ENCODE results near the gene DUOX1. TPM values are rescaled to one million over a fixed set of nuclear protein-coding genes. Genes with fewer than 3 reads are reported as not detected.

Gene DUOX1
- total RNA-seq, 1 donor from 2014 or later = not detected

DNA sequence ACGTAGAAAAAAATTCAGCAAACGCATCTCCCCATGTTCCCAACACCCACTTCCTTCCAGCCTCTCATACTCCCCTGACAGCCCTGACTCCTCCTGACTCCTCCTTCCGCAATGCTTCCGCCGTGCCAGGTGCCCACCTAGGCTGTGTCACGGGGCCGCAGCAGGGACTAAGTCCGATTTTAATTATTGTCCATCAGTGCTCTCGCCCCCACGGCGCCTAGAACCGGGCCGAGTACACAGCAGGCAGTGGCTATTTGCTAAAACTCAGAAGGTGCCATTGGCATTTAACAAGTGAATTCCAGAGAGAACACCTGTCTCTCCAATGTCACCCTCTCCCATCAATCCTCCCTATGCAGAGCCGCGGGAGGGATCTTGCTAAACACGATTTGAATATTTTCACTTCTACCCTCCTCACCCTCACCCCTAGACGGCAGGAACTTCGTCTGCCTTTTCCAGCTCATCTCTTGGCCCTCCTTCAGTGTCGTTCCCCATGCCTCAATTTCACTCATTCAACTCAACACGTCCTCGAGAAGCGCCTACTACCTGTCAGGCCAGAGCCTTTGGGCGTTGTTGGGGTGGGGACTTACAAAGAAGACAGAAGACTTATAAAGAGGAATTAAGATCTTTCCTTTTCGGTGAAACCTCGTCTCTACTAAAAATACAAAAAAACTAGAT is 69.5 kb downstream of the DUOX1 start:
- DNase-seq (ENCODE audit: extremely low spot score, unreplicated experiment) = no peak
- Mint-ChIP-seq H3K27me3 (ENCODE audit: unreplicated experiment) (peaks cover 5% of the 10 kb centered on the region), H3K4me1 (ENCODE audit: unreplicated experiment) (peaks cover 4% of the 10 kb centered on the region), H3K36me3 (ENCODE audit: unreplicated experiment) (no peaks in the 10 kb centered on the region), H3K4me3 (ENCODE audit: unreplicated experiment) (no peak overlapping the region), H3K9me3 (ENCODE audit: unreplicated experiment) (no peaks in the 10 kb centered on the region), H3K27ac (ENCODE audit: unreplicated experiment) (no peak overlapping the region)
- TF ChIP-seq, protein P1, sequence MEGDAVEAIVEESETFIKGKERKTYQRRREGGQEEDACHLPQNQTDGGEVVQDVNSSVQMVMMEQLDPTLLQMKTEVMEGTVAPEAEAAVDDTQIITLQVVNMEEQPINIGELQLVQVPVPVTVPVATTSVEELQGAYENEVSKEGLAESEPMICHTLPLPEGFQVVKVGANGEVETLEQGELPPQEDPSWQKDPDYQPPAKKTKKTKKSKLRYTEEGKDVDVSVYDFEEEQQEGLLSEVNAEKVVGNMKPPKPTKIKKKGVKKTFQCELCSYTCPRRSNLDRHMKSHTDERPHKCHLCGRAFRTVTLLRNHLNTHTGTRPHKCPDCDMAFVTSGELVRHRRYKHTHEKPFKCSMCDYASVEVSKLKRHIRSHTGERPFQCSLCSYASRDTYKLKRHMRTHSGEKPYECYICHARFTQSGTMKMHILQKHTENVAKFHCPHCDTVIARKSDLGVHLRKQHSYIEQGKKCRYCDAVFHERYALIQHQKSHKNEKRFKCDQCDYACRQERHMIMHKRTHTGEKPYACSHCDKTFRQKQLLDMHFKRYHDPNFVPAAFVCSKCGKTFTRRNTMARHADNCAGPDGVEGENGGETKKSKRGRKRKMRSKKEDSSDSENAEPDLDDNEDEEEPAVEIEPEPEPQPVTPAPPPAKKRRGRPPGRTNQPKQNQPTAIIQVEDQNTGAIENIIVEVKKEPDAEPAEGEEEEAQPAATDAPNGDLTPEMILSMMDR (IDR thresholded peaks at IDR 0.05) = peak; percentile 2

DNA sequence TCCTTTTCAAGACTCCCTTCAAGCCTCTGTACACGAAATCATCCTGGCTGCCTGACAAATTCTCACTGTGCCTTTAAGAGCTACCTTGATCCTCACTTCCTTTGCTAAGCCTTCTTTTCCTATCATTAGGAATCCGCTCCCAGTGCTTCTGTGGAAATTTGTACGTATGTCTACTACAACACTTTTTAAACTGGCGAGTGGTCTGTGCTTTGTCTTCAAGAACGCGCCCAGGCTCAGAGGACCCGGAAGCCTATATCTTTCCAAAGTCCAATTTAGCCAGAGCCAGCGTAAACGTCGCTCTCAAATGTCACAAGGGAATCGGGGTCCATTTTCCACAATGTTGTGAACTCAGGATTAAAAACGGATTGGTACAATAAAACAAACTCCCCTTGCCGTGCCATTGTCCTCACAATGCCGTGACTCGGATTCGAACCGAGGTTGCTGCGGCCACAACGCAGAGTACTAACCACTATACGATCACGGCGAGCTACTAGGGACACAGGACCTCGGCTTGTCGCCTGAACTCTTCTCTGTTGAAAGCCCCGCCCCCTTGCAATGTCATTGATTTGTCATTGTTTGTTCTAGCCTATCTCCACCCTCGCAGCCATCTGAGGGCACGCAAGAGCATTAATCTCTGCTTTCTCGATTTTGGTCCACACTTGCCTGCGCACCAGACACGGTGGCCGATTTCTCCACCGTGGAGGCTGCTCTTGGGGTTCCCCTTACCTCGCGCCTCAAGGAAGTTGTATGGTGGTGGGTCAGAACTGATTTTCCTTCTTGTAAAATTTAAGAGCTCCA is 70.4 kb downstream of the DUOX1 start:
- peak; percentile 97 for DNase-seq (ENCODE audit: extremely low spot score, unreplicated experiment)
- Mint-ChIP-seq H3K36me3 (ENCODE audit: unreplicated experiment) (no peaks in the 10 kb centered on the region), H3K4me1 (ENCODE audit: unreplicated experiment) (peaks cover 4% of the 10 kb centered on the region), H3K27ac (ENCODE audit: unreplicated experiment) (no peak overlapping the region), H3K4me3 (ENCODE audit: unreplicated experiment) (no peak overlapping the region), H3K9me3 (ENCODE audit: unreplicated experiment) (no peaks in the 10 kb centered on the region), H3K27me3 (ENCODE audit: unreplicated experiment) (peaks cover 10% of the 10 kb centered on the region)
- TF ChIP-seq, protein P1 (IDR thresholded peaks at IDR 0.05) = no peak

DNA sequence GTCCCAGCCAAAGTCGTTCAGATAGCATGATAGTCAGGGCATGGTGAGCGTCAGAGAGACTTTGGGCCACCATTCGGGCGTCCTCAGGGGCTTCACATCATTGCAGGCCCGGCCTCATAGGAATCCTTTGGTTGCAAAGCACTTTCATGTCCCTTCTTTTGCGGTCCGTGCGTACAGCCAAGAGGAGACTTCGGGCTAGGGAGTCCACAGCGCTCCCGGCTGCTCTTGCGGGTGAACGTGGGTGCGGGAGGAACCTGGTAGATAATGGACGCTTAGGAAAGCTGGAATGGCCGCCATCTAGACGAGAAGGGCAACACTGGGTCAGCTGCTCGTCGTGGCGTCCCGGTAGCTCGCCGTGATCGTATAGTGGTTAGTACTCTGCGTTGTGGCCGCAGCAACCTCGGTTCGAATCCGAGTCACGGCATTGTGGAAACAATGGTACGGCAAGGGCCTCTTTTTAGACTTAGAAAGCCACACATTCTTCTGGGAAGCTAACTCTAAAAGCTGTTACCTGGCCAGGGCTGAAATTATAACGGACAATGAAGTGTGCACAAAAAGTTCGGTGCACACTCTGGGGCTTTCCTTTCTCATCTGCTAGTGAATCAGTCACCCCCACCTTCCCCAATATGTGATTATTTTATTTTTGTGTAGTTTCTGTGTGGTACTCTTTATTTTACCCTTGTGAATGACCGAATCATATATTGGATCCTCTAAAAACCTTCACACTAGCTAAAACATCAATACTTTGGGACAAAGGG is 71.2 kb downstream of the DUOX1 start:
- H3K27me3 Mint-ChIP-seq (ENCODE audit: unreplicated experiment) = peaks cover 16% of the 10 kb centered on the region
- H3K36me3 Mint-ChIP-seq (ENCODE audit: unreplicated experiment) = no peaks in the 10 kb centered on the region
- TF ChIP-seq, protein P1 (IDR thresholded peaks at IDR 0.05) = no peak
- peaks cover 4% of the 10 kb centered on the region for H3K4me1 Mint-ChIP-seq (ENCODE audit: unreplicated experiment)
- H3K4me3 Mint-ChIP-seq (ENCODE audit: unreplicated experiment) = no peak overlapping the region
- DNase-seq (ENCODE audit: extremely low spot score, unreplicated experiment) = peak; percentile 92
- no peaks in the 10 kb centered on the region for H3K9me3 Mint-ChIP-seq (ENCODE audit: unreplicated experiment)
- no peak overlapping the region for H3K27ac Mint-ChIP-seq (ENCODE audit: unreplicated experiment)

DNA sequence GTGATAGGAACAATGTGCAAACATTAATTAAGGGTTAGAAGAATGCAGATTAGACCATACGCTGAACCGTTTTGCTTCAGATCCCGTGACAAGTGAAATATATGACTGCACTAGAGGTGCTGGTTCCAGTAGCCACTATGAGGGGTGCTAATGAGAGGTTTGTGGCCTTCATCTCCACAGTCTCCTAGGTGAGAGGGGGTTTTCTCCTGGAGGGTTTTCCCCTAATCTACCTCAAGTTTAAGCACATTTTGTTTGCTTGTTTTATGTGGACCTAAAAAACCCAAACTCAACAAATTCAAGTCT is 71.7 kb downstream of the DUOX1 start:
- Mint-ChIP-seq H3K4me3 (ENCODE audit: unreplicated experiment) (no peak overlapping the region), H3K9me3 (ENCODE audit: unreplicated experiment) (no peaks in the 10 kb centered on the region), H3K27me3 (ENCODE audit: unreplicated experiment) (peaks cover 17% of the 10 kb centered on the region), H3K27ac (ENCODE audit: unreplicated experiment) (no peak overlapping the region), H3K4me1 (ENCODE audit: unreplicated experiment) (peaks cover 4% of the 10 kb centered on the region), H3K36me3 (ENCODE audit: unreplicated experiment) (no peaks in the 10 kb centered on the region)
- TF ChIP-seq, protein P1 (IDR thresholded peaks at IDR 0.05) = no peak
- DNase-seq (ENCODE audit: extremely low spot score, unreplicated experiment) = no peak

DNA sequence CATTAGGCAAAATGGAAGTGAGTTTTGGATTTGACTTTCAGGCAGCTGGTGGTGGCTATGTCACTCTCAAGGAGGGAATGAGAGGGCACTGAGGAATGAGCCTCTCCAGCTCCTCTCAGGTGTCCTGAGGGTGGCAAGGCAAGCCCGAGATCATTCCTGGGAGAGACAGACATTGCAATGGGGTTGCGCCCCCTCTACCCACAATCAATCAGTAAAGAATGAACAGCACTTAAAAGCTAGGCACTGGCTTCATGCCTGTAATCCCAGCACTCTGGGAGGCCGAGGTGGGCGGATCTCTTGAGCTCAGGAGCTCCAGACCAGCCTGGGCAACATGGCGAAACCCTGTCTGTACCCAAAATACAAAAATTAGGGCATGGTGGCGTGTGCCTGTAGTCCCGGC is 72.1 kb downstream of the DUOX1 start:
- Mint-ChIP-seq H3K27me3 (ENCODE audit: unreplicated experiment) (peaks cover 21% of the 10 kb centered on the region), H3K36me3 (ENCODE audit: unreplicated experiment) (no peaks in the 10 kb centered on the region), H3K9me3 (ENCODE audit: unreplicated experiment) (no peaks in the 10 kb centered on the region), H3K4me1 (ENCODE audit: unreplicated experiment) (peaks cover 4% of the 10 kb centered on the region), H3K27ac (ENCODE audit: unreplicated experiment) (no peak overlapping the region), H3K4me3 (ENCODE audit: unreplicated experiment) (no peak overlapping the region)
- TF ChIP-seq, protein P1 (IDR thresholded peaks at IDR 0.05) = no peak
- no peak for DNase-seq (ENCODE audit: extremely low spot score, unreplicated experiment)

Measured in osteocyte (in vitro differentiated cells).